A673 (cell line): Measurements from ENCODE around the gene MMP2.

Experiments
- EZH2 ChIP-seq: fragments of 200-600 bp; sonication (generic); IDR thresholded peaks from 2 replicates; pipeline ENCODE4 v1.6.1; 2017; ENCODE audit warnings: borderline replicate concordance, low read depth, mild to moderate bottlenecking, mixed read lengths, antibody characterized with exemption, low read length; ENCODE audit not compliant: poor library complexity, severe bottlenecking
- TF ChIP-seq, protein P1 (sequence below): fragments of 300-800, 200-600 bp; sonication (generic); conservative IDR thresholded peaks from 2 replicates; pipeline ENCODE4 v1.5.1; 2017; ENCODE audit warnings: low read depth, mild to moderate bottlenecking, antibody characterized with exemption, low read length, moderate library complexity, mixed read lengths

DNA sequence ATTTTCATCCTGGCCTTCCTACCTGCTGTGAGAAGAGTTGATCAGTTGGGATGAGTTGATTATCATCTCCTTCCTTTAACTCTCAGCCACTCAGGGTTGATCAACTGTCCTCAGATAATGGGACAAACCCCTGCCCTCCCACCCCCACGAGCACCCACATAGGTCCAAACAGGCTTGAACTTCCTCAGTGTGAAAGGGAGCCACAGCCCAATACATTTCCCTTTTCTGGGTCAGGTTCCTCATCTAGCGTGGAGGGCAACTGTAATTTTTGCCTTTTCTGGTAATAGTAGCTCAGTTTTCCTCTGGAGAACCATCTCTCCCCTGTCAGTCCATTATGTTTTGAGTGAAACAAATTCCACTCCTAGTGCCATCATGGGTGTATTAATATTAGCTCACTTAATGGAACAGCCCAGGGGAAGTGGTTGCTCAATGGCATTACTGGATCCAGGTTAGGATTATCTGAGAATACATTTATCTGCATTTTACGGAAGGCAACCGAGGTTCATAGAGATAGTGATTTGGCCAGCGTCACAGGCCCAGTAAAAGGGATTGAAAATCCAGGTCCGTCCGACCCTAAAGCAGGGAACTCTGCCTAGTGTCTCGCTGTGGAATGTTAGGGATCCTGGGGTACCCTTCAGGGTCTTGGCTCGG lies 29.4 kb downstream of the MMP2 start:
- TF ChIP-seq, protein P1, sequence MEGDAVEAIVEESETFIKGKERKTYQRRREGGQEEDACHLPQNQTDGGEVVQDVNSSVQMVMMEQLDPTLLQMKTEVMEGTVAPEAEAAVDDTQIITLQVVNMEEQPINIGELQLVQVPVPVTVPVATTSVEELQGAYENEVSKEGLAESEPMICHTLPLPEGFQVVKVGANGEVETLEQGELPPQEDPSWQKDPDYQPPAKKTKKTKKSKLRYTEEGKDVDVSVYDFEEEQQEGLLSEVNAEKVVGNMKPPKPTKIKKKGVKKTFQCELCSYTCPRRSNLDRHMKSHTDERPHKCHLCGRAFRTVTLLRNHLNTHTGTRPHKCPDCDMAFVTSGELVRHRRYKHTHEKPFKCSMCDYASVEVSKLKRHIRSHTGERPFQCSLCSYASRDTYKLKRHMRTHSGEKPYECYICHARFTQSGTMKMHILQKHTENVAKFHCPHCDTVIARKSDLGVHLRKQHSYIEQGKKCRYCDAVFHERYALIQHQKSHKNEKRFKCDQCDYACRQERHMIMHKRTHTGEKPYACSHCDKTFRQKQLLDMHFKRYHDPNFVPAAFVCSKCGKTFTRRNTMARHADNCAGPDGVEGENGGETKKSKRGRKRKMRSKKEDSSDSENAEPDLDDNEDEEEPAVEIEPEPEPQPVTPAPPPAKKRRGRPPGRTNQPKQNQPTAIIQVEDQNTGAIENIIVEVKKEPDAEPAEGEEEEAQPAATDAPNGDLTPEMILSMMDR, result no peak
- no peak for TF ChIP-seq EZH2
